ENCODE measurements around the gene TAS2R31.

TAS2R31 gene

DNA sequence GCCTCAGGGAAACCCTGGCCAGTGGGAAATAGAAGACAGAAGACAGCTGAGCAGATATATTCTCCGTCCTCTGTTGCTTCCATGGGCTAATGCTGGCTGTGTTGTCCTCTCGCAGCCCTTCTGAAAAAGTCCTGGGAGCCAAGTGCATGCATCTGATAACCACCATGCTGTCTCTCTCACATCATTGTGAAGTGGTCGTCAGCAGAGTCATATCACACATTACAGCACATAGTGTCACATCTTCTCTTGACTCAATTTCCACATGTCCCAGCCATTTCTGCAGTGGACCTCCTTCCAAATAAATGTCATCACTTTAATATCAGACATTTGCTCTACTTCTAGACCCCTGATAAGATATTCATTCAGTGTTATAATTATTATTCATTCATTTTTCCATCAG lies 36.9 kb downstream of the TAS2R31 start:
- DNase-seq = no peak

DNA sequence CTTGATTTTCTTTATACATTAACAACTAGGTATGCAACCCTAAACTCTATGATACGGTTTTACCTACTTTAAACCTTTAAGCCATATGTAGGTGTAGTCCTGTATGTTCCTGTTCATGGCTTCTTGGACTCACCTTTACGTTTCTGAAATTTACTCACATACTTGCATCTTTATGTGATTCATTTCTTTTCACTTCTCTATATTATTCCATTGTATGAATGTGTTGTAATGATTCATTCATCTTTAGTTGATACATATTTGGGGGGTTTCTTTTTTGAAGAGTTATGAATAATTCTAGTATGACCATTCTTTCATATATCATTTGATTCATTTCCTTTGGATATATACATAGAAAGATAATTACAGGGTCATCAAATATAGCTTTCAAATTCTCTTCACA lies 42.1 kb downstream of the TAS2R31 start:
- DNase-seq = no peak

DNA sequence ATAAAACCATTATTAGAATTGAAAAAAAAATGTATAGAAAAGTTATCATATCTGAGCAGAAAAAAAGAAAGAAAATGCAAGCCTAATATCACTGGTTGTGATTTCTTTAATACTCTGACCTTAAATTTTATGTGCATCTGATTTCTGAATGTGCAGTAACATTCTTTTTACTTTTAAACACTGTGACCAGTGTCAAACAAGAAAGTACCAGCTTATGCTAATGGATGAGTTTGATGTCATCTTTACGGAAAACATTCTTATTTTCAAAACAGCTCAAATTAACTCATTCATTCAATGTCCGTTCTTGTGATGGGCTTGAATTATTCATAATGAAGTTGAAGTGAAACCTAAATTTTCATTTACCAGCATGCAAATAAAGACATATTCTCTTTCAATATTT lies 44.4 kb downstream of the TAS2R31 start, which contains the start of gene TAS2R50:
TSS of gene TAS2R50 (minus strand) at position 101 of the 400 bp plus-strand sequence. CDS start at position 49, 52 bp downstream.
- no peak for DNase-seq

DNA sequence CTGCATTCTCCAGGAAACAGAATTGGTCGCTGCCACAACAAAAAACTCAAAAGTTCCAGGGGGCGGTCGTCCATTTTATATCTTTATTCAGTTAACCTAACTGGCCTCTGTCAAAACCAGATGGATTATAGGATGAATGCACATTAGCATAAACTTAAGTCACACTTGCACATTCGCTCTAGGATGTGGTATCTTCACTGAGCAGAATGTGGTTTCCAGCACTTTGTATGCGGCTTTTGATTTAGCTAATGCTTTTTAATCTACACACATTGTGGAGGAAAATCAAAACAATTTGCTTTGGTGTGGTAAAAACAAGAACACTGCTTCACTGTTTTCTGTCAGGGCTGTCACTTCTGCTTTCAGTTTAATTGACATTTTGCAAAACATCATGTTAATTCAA lies 49.0 kb downstream of the TAS2R31 start:
- DNase-seq = peak; percentile 33

Data from stimulated activated CD4-positive, alpha-beta T cell treated with anti-CD3 and anti-CD28 coated beads, Interleukin-15, amount 100 ng/mL, for 24 hours (primary cell).